GM21515 (cell line): ENCODE data around the gene FKBP6.
"Not testable (repeated sequence)": the region's sequence is repeated elsewhere in the genome, so short reads cannot be mapped to it uniquely, and the experiment has no call there.

Experiments
- ATAC-seq: cut with Tn5 transposase; IDR thresholded peaks from one replicate; pipeline ENCODE4 v1.9.1; 2021; ENCODE audit not compliant: unreplicated experiment

The FKBP6 gene

DNA sequence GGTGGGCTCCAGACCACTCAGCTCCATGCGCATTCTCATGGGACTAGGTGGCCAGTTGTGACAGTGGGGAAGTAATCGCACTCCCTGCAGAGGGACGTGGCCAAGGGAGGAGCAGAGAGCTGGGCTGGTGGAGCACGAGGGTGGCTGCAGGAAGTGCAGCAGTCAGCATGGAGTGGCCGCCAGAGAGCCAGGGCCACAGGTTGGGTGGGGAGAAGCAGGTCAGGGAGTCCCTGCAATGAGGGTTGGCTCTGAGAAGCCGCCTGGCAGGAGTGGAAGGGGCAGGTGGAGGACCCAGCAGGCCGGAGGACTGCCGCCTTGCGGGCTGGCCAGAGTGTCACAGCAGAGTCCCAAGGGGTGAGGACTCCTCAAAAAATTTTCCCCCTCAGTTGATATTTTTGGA lies 26.2 kb downstream of the FKBP6 start:
- ATAC-seq = no peak

DNA sequence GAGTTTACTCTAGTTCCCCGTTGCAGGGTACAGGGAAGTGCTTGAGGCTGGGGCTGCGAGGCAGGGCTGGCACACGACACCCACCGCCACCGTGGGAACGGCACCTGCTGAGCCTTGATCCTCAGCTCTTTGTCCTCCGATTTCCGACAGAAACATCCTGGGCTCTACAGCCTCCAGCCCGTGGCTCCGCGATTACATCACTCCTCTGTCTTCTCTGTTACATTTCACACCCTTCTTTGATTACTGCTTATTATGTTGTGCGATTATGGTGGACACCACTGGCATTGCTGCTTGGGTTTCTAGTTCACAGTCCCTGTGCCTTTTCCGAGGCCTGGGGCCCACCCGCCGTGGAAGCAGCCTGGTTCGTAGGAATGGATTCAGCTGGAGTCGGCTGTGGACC lies 26.9 kb downstream of the FKBP6 start:
- ATAC-seq = no peak

DNA sequence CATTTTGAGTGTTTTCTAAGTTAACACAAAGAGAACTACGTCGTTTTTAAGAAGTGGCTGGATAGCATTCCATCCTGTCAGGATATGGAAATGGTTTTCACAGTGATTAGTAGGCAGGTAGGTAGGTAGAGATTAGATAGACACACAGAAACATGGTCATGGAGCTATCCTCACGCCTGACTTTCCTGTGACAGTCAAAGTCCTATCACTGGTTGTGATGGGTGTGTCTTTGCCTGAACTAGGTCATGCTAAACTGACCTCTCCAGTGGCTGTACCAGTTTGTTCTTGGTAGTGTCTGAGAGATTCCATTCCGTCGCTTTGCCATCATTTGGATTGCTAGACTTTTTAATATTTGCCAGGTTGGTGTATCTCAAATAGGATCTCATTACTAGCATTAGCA lies 28.2 kb downstream of the FKBP6 start:
- ATAC-seq = no peak

DNA sequence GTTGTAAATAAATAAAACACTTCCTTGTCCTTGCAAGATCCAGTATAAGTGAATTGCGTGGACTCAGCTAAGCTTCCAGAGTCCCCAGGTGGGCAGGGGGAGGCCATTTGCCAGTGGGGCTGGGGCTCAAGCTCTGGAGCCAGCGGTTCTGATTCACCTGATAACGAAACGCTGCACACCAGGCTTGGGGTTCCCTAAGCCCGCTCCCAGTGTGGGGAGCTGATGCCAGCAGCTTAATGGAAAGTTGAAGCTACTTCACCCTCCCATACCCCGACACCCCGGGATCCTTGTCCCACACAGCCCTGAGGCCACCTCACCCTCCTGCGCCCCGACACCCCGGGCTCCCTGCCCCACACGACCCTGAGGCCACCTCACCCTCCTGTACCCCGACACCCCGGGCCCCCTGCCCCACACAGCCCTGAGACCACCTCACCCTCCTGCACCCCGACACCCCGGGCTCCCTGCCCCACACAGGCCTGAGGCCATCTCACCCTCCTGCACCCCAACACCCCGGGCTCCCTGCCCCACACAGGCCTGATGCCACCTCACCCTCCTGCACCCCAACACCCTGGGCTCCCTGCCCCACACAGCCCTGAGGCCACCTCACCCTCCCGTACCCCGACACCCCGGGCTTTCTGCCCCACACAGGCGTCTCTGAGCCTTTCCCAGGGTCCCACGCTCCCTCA lies 30.8 kb downstream of the FKBP6 start:
- no peak for ATAC-seq

DNA sequence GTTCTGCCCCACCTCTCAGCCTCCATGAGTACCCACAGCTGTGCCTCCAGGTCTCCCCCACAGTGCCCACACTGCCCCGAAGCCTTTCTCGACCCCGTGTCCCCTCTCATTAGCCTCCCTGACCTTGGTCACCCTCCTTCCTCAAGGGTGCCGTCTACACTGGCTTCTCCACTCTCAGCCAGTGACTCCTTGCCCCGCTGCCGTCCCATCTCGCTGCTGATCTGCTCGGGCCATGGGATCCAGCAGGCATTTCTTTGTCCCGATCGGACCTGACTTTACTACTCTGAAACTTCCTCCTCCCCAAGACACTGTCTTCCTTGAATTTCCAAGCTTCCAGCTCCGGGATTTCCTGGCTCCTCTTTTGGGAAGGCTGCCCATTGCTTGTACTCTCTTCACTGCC lies 31.3 kb downstream of the FKBP6 start:
- no peak for ATAC-seq

DNA sequence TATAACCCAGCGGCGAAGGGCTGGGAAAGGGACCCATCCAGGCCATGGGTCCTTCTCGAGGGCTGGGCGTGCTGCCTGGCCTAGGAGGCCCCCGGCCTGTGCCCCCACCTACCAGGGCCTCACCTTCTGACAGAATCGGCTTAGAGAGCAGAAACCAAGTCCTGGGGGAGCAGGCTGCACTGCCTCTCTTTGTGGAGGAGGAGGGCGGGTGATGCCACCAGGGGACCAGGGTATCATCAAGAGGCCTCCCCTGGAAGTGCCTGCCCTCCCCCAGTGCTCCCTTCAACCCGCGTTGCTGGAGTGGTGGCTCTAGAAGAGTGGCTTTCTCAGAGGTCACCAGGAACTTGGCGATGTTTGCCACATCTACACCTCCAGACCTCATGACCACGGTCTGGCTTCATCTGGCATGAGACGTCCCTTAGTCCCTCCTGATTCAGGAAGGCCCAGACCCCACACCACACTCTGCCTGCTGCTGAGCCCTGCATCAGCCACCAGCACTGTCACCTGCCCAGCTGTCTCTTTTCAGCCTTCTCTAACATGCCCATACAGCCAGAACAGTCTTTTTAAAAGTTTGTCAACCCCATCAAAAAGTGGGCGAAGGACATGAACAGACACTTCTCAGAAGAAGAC lies 31.9 kb downstream of the FKBP6 start:
- no peak for ATAC-seq

DNA sequence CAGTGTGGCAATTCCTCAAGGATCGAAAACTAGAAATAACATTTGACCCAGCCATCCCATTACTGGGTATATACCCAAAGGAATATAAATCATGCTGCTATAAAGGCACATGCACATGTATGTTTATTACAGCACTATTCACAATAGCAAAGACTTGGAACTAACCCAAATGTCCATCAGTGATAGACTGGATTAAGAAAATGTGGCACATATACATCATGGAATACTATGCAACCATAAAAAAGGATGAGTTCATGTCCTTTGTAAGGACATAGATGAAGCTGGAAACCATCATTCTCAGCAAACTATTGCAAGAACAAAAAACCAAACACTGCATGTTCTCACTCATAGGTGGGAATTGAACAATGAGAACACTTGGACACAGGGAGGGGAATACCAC lies 32.6 kb downstream of the FKBP6 start:
- not testable (repeated sequence) for ATAC-seq

DNA sequence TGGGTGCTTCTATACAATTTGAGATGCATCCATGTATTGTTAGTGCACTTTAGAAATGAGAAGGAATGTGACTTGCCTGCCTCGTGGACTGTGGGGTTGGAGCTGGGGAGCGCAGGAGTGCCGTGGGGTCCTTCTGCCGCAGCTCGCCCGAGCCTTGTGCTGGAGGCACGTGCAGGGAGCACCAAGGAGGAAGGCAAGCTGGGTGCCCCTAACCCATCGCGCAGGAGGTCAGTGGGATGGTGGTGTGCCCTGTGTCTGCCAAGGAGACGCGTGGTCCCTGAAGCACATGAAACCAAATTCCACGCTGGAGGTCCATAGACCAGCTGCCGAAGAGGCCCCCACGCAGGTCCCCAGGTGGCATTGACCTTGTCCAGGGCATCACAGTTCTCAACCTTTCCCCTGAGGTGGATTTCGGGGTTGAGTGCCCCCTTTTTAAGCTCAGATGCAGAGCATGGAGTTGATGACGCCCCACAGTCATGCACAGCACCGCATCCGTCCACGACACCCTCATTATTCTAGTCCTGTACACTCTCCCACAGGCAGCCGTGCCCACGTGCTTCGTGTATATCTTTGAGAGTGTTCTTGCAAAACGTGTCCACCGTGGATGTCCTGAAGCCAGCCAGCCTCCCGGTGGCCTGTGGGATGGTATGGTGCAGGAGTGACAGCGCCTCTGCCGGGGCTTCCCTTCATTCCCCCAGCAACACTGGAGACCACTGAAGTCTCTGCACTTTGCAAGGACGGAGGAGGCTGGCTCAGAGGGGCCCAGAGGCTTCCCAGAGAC lies 35.5 kb downstream of the FKBP6 start:
- ATAC-seq = no peak

DNA sequence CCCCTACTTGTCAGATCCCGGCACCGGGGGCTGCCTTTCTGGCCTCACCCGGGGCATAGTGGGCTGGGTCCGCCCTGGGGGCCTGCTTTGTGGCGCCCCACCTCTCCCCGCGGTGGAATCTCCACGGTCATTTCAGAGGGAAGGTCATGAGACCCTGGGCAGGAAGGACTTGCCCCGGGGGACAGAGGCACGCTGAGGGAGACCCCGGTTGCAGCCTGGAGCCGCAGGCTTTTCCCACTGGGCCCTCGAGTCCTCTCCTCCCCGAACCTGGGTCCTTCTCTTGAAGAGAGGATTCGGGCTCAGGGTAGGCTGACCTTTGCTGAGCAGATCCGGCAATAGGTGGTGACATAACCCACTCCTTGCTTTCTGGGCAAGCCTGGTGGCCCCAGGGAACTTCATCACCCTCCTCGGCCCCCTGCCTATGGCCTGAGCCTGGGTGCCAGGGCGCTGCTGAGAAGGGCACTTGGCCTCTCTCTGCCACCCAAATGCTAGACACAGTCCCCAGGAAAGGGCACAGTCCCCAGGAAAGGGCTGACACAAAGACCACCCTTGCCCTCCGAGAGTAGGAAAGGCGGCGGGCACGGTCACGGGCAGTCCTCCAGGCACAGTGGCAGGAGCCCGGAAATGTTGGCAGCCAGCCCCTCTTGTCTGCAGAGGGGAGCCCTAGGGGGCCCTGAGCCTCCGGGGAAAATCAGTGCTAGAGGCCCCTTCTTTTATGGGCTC lies 36.2 kb downstream of the FKBP6 start:
- ATAC-seq = no peak

DNA sequence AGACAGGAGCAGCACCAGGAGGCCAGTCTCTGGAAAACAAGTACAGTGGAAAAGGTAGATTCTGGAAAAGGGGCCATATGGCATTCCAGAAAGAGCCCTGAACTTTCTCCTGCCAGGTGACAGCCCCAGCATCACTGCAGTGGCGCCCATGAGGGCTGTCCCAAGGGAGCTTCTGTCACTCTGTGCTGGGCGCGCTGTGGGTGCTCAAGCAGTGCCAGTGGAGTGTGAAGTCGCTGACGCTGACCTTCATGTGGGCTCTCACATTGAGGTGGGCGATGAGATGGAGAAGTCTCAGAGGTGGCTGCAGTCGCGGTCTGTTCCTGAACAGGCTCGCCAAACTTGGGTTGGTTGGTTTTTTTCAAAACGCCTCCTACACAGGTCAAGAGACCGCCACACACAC lies 38.2 kb downstream of the FKBP6 start:
- no peak for ATAC-seq

DNA sequence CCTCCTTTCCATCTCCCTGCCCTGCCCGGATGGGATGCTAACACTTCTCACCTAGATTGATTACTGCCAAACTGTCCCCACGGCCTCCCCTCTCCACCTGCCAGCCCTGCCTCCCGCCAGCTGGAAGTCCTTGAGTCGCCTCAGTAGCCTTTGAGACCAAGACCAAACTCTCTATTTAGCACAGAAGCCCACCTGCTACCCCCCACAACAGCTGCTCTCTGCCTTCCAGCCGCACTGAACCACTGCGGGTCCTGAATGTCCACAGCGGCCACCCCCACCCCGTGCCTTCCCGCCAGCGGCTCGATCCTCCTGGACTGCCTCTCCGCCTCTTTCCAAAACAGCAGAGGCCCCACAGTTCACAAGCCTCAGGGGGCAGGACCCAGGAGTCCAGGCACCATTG lies 39.0 kb downstream of the FKBP6 start:
- no peak for ATAC-seq

DNA sequence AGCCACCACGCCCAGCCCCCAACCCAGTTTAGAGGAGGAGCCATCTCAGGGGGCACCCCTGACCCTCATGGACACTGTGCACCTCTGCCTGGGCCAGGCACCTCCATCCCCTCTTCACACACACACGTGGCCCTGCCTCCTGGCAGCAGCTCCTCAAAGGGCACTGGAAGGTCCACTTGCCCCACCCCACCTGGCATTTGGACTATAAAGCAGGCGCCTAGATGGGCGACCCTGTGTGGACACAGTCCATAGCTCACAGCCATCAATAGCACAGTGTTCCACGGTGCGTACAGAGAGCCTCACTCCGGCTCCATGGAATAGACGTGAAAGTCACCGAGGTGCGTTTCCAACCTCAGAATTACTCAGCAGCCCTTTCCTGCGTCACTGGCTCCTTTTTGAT lies 41.0 kb downstream of the FKBP6 start:
- ATAC-seq = no peak

DNA sequence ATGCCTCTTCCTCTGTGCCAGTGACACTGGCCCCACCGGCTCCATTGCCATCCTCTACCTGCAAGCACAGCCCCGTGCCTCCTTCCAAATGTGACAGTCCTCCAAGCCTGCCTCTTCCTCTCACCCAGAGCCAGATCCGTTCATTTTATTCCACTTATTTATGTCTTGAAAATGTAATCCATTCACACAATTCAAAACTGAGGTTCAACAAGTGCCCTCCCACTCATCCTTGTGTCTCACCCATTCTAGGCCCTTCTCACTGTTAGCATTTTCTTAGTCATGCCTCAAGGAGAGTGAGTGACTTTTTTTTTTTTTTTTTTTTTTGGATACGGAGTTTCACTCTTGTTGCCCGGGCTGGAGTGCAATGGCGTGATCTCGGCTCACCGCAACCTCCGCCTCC lies 41.7 kb downstream of the FKBP6 start:
- no peak for ATAC-seq

DNA sequence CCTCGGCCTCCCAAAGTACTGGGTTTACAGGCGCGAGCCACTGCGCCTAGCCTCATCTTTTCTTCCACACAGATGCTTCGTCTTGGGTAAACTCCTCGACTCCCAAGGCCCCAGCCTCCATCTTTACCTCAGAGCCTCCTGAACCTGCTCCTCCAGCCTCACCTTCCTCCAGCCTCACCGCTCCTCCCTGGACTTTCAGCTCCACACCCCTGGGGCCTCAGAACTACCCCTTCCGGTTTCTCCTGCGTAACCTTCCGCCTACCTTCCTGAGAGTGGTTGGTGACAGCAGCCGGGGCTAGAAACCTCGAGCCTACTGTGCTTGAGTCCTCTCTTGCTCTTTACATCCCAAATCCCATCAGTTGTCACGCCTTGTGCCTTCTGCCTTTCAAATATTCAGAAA lies 45.8 kb downstream of the FKBP6 start:
- ATAC-seq = no peak

DNA sequence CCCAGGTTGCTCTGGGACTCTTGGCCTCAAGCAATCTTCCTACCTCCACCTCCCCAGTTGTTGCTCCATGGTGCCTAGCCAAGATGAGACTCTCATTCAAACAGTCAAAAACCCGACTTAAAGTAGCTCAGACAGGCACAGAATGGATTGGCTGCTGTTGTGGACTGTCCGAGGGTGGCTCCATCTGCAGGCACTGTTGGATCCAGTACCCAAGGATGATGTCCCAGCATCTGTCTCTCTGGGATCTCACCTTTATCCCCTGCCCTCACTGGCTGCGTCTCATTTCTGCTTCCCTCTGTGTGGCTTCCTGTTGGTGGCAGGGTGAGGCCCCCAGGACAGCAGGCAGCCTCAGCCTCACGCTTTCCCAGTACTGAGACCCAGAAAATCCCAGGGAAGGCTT lies 48.3 kb downstream of the FKBP6 start:
- not testable (repeated sequence) for ATAC-seq

DNA sequence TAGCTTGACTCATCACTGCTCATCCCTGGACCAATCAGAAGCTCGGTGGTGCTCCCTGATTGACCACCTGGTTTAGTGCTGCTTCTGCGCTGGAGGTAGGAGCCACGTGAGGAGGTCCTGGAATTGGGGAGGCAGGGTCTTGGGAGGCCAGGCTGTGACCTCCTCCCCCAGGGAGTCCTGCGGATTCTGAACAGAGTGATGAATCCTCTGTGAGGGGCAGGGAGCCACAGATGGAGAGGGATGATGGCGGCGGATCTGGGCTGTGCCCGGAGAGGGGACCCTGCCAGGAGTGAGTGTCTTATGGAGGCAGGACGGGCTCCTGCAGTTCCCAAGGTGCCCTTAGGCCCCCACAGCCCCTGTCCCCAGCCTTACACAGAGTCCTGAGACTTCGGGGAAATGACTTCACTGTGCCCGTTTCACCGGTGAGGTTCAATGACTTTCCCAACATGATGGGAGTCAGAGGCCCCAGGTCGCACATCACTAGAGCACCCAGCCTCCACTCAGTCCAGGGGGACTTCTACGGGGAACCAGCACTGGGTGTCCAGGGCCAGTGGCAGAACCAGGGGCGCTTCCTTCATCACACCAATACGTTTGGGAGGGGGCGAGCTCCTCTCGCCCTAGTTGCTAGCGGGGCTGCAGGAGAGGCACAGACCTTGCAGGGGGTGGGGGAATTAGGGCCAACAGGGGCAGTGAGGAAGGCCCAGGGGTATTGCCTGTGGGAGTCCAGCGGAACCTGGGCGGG lies 48.9 kb downstream of the FKBP6 start:
- ATAC-seq = no peak

DNA sequence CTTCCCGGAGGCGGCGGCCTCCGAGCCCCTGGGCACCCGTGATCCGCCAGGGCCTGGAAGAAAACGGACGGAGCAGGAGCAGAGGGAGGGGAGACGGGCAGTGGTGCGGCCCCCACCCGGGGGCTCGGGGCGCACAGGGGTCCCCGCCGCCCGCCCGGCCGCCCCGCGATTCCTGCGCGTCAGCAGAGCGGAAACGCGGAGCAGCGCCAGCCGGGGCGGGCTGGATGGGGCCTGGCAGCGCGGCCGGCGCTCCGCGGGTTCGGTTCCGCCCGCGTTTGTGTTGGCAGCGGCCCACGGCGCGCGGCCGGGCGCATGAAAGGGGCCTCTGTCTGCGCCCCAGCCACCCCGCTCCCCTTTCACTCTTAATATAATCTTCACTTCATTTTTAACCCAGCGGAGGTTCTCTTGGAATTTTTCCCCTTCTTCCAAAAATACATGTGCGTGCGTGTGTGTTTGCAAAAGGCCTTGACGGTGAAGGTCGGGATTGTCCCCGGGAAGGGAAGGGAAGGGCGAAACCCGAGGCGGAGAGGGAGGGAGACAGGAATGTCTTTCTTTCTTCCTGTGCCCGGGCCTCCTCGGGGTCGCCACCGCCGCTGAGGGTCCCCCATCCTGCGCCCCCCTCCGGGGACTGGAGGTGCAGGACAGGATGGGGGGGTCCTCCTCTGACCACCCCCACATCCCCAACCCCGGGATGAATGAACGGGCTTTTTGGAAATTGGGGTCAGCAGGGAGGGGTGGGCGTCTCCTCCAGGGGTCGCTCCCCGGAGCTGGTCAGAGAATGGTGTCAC lies 49.6 kb downstream of the FKBP6 start:
- not testable (repeated sequence) for ATAC-seq

DNA sequence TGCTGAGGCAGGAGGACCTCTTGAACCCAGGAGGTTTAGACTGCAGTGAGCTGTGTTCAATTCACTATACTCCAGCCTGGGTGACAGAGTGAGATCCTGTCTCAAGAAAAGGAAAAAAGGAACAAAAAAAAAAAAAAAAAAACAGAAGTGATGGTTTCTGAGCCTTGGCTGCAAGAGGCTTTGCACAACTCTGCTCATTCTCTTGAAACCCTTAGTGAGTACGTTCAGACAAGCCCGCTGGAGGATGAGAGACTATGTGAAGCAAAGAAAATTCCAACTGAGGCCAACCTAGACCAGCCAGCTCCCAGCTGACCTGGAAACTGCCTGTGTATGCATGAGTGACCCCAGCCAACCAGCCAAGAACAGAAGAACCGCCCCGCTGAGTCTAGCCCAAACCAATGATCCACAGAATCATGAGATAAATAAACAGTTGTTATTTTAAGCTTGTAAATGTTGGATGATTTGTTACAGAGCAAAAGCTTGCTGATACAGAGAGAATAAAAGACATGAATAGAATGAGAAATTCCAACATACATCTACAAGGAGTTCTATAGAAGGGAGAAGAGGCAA lies 55.1 kb downstream of the FKBP6 start:
- no peak for ATAC-seq

DNA sequence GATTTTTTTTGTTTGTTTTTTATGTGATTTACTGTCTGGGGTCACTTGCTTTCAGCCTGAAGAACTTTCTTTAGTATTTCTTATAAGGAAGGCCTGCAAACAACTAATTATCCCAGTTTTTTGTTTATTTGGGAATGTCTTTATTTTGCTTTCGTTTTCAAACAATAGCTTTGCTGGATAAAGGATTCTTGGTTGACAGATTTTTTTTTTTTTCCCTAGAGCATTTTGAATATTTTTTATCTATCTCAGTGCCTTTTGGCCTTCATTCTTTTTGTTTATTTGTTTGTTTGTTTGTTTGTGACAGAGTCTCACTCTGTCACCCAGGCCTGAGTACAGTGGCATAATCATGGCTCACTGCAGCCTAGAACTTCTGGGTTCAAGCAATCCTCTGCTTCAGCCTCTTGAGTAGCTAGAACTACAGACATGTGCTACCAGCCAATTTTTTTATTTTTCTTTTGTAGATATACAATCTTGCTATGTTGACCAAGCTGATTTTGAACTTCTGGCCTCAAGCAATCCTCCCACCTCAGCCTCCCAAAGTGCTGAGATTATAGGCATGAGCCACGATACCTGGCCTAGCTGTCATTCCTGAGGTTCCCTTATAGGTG lies 59.4 kb downstream of the FKBP6 start:
- no peak for ATAC-seq
